ENCODE results near the gene ACTL6A. TPM values are rescaled to one million over a fixed set of nuclear protein-coding genes. Genes with fewer than 3 reads are reported as not detected.
A peak's percentile ranks its signal among the peaks of the same experiment; 100 is the strongest.

ACTL6A gene
- total RNA-seq, 2 donors from 2014 or later: 30.5 to 31.7 TPM

GRCh38 chr3:179546814-179547241 is 15.9 kb upstream of the ACTL6A start:
- peaks cover 21% of the 10 kb centered on the region for H3K27me3 Mint-ChIP-seq
- ATAC-seq (no peak), DNase-seq (no peak)
- H3K4me1 Mint-ChIP-seq: peaks cover 2% of the 10 kb centered on the region
- no peaks in the 10 kb centered on the region for H3K9me3 ChIP-seq (ENCODE audit: control insufficient read depth, low read length, poor library complexity, severe bottlenecking)
- H3K27ac Mint-ChIP-seq: no peak overlapping the region
- no peaks in the 10 kb centered on the region for H3K36me3 Mint-ChIP-seq (ENCODE audit: low read depth)
- H3K4me3 Mint-ChIP-seq: no peak overlapping the region

- Mint-ChIP-seq H3K4me1 (peaks cover 2% of the 10 kb centered on the region), H3K27me3 (peaks cover 12% of the 10 kb centered on the region), H3K27ac (no peak overlapping the region), H3K4me3 (no peak overlapping the region), H3K36me3 (ENCODE audit: low read depth) (no peaks in the 10 kb centered on the region)
- ATAC-seq: no peak
- DNase-seq: no peak
- no peaks in the 10 kb centered on the region for H3K9me3 ChIP-seq (ENCODE audit: control insufficient read depth, low read length, poor library complexity, severe bottlenecking)
These were observed 11.2 kb upstream of the ACTL6A start for GRCh38 chr3:179551349-179552105.

- no peaks in the 10 kb centered on the region for H3K9me3 ChIP-seq (ENCODE audit: control insufficient read depth, low read length, poor library complexity, severe bottlenecking)
- H3K4me1 Mint-ChIP-seq: peaks cover 11% of the 10 kb centered on the region
- no peak overlapping the region for H3K4me3 Mint-ChIP-seq
These were observed 3.9 kb upstream of the ACTL6A start for GRCh38 chr3:179558742-179559364.

GRCh38 chr3:179560791-179561190 is 1.9 kb upstream of the ACTL6A start:
- no peak for DNase-seq
- Mint-ChIP-seq H3K4me1 (peaks cover 23% of the 10 kb centered on the region), H3K36me3 (ENCODE audit: low read depth) (no peaks in the 10 kb centered on the region), H3K4me3 (no peak overlapping the region), H3K27ac (no peak overlapping the region), H3K27me3 (peaks cover 6% of the 10 kb centered on the region)
- no peaks in the 10 kb centered on the region for H3K9me3 ChIP-seq (ENCODE audit: control insufficient read depth, low read length, poor library complexity, severe bottlenecking)
- ATAC-seq: no peak

More at GRCh38 chr3:179558742-179559364, 3.9 kb upstream of the ACTL6A start:
- Mint-ChIP-seq H3K27me3 (peaks cover 6% of the 10 kb centered on the region), H3K36me3 (ENCODE audit: low read depth) (no peaks in the 10 kb centered on the region), H3K27ac (no peak overlapping the region)
- ATAC-seq (no peak), DNase-seq (peak in 1 of 3 donors; percentile 25)

- peak; percentile 59 for ATAC-seq
- Mint-ChIP-seq H3K4me1 (peaks cover 27% of the 10 kb centered on the region), H3K4me3 (peak overlapping the region; percentile 98), H3K27ac (peak overlapping the region; percentile 89), H3K36me3 (ENCODE audit: low read depth) (no peaks in the 10 kb centered on the region), H3K27me3 (no peaks in the 10 kb centered on the region)
- H3K9me3 ChIP-seq (ENCODE audit: control insufficient read depth, low read length, poor library complexity, severe bottlenecking): no peaks in the 10 kb centered on the region
- DNase-seq: peak; percentile 48 to 58 (median 55)
These were observed 601 bp downstream of the ACTL6A start for GRCh38 chr3:179563271-179563783.

GRCh38 chr3:179565496-179565895 is 2.8 kb downstream of the ACTL6A start:
- Mint-ChIP-seq H3K36me3 (ENCODE audit: low read depth) (peaks cover 2% of the 10 kb centered on the region), H3K4me3 (peak overlapping the region; percentile 79), H3K4me1 (peaks cover 33% of the 10 kb centered on the region), H3K27me3 (no peaks in the 10 kb centered on the region), H3K27ac (peak overlapping the region; percentile 96)
- no peak for DNase-seq
- peak; percentile 22 for ATAC-seq
- no peaks in the 10 kb centered on the region for H3K9me3 ChIP-seq (ENCODE audit: control insufficient read depth, low read length, poor library complexity, severe bottlenecking)

GRCh38 chr3:179580992-179581391 is 18.3 kb downstream of the ACTL6A start:
- Mint-ChIP-seq H3K4me1 (peaks cover 7% of the 10 kb centered on the region), H3K27ac (no peak overlapping the region), H3K27me3 (no peaks in the 10 kb centered on the region), H3K36me3 (ENCODE audit: low read depth) (peaks cover 8% of the 10 kb centered on the region), H3K4me3 (no peak overlapping the region)
- peaks cover 2% of the 10 kb centered on the region for H3K9me3 ChIP-seq (ENCODE audit: control insufficient read depth, low read length, poor library complexity, severe bottlenecking)
- ATAC-seq: no peak
- no peak for DNase-seq

DNA sequence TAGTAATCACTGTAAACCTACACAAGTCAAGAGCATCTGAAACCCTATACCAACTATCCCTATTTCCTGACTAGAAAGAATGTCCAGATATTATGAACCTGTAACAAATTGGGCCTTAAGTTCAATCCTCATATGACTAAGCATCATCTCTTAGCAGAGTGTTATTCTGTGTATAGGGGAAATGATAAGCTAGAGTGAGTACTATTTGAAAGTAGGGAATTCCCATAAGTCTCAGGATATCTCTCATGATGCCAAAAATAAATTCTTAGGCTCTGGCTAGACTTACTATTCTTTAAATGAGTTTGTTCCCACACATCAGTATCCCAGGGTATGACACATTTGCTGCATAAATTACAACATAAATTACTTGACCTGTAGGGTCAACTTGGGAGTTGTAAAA is 26.4 kb downstream of the ACTL6A start:
- H3K27me3 Mint-ChIP-seq: no peaks in the 10 kb centered on the region
- H3K4me3 Mint-ChIP-seq: no peak overlapping the region
- ATAC-seq (no peak), DNase-seq (no peak)
- no peak overlapping the region for H3K27ac Mint-ChIP-seq
- H3K36me3 Mint-ChIP-seq (ENCODE audit: low read depth): peaks cover 11% of the 10 kb centered on the region
- H3K9me3 ChIP-seq (ENCODE audit: control insufficient read depth, low read length, poor library complexity, severe bottlenecking): no peaks in the 10 kb centered on the region
- peaks cover 4% of the 10 kb centered on the region for H3K4me1 Mint-ChIP-seq

DNA sequence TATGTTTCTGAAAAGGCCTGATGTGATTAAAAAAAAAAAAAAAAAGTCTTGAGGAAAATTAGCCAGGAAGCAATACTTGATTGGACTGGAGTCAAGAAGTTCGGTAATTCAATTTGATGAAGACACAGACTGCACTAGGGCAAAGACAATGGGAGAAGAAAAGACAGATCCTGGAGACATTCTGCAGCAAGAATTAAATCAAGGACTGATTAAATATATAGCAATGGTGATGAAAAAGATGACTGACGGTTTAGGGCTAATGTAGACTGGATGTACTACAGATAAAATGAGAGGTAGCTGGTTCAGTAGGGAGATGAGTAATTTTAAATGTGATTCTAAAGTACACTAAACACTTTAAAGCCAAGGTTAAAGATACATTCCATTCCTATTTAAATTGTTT is 27.9 kb downstream of the ACTL6A start:
- H3K27ac Mint-ChIP-seq: peak overlapping the region; percentile 75
- H3K36me3 Mint-ChIP-seq (ENCODE audit: low read depth): peaks cover 8% of the 10 kb centered on the region
- H3K9me3 ChIP-seq (ENCODE audit: control insufficient read depth, low read length, poor library complexity, severe bottlenecking): no peaks in the 10 kb centered on the region
- H3K4me3 Mint-ChIP-seq: no peak overlapping the region
- H3K4me1 Mint-ChIP-seq: peaks cover 1% of the 10 kb centered on the region
- ATAC-seq (no peak), DNase-seq (no peak)
- no peaks in the 10 kb centered on the region for H3K27me3 Mint-ChIP-seq

DNA sequence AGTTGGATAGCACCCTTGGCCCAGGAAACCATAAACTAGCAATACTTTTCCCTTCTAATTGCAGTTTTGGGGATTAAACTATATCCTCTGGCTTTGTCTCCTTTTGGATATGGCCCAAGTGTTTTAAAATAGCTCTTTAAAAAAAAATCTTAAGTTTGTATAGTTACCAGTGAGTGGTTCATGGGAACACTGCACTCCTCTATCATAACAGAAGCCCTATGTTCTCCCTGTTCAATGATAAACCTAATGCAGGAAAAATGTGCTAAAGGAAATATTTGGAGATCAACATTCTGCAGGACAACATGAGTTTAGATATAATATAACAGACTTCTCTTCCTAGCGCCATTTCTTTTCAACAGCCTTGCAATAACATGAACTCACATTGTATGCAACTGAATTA is 28.6 kb downstream of the ACTL6A start:
- no peaks in the 10 kb centered on the region for H3K27me3 Mint-ChIP-seq
- no peaks in the 10 kb centered on the region for H3K9me3 ChIP-seq (ENCODE audit: control insufficient read depth, low read length, poor library complexity, severe bottlenecking)
- DNase-seq: no peak
- no peak overlapping the region for H3K4me3 Mint-ChIP-seq
- no peak for ATAC-seq
- no peak overlapping the region for H3K27ac Mint-ChIP-seq
- H3K4me1 Mint-ChIP-seq: no peaks in the 10 kb centered on the region
- peaks cover 7% of the 10 kb centered on the region for H3K36me3 Mint-ChIP-seq (ENCODE audit: low read depth)

GRCh38 chr3:179599531-179599930 is 36.8 kb downstream of the ACTL6A start:
- ATAC-seq: no peak
- H3K4me3 Mint-ChIP-seq: no peak overlapping the region
- H3K36me3 Mint-ChIP-seq (ENCODE audit: low read depth): peaks cover 4% of the 10 kb centered on the region

DNA sequence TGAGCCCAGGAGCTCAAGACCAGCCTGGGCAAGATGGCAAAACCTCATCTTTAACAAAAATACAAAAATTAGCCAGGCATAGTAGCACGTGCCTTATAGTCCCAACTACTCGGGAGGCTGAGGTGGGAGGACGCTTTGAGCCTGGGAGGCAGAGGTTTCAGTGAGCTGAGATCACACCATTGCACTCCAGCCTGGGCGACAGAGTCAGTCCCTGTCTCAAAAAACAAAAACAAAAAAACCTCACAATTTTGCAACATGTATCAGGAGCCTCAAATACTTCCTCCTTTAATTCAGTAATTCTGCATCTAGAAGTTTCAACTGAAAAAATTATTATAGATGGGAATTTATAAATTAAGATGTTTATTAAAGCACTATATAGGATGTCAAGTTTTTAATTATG is 40.6 kb downstream of the ACTL6A start:
- H3K9me3 ChIP-seq (ENCODE audit: control insufficient read depth, low read length, poor library complexity, severe bottlenecking): no peaks in the 10 kb centered on the region
- ATAC-seq (no peak), DNase-seq (no peak)
- H3K4me3 Mint-ChIP-seq: no peak overlapping the region
- no peak overlapping the region for H3K27ac Mint-ChIP-seq
- peaks cover 10% of the 10 kb centered on the region for H3K36me3 Mint-ChIP-seq (ENCODE audit: low read depth)
- H3K4me1 Mint-ChIP-seq: peaks cover 25% of the 10 kb centered on the region
- no peaks in the 10 kb centered on the region for H3K27me3 Mint-ChIP-seq

More at GRCh38 chr3:179599531-179599930, 36.8 kb downstream of the ACTL6A start:
- no peak overlapping the region for H3K27ac Mint-ChIP-seq
- no peaks in the 10 kb centered on the region for H3K9me3 ChIP-seq (ENCODE audit: control insufficient read depth, low read length, poor library complexity, severe bottlenecking)
- peaks cover 8% of the 10 kb centered on the region for H3K4me1 Mint-ChIP-seq
- H3K27me3 Mint-ChIP-seq: no peaks in the 10 kb centered on the region
- DNase-seq: no peak

DNA sequence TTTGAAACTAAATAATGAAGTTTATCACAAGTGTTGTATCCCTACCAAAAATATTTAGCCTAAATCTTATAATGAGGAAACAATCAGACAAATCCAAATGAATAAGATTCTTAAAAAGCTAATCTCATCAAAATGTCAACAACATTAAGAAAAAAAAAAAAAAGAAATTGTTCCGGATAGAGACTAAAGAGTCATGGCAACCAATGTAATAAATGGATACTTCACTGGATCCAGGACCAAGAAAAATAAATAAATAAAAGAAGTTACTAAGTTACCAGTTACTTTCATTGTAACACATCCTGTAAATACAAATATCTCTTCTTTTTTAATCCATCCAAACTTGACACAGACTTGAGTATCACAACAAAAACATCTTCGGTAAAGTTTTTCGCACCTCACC is 41.1 kb downstream of the ACTL6A start:
- ATAC-seq: no peak
- Mint-ChIP-seq H3K4me1 (peaks cover 27% of the 10 kb centered on the region), H3K27me3 (no peaks in the 10 kb centered on the region), H3K36me3 (ENCODE audit: low read depth) (peaks cover 10% of the 10 kb centered on the region), H3K27ac (peak overlapping the region; percentile 100), H3K4me3 (peak overlapping the region; percentile 100)
- DNase-seq: no peak
- no peaks in the 10 kb centered on the region for H3K9me3 ChIP-seq (ENCODE audit: control insufficient read depth, low read length, poor library complexity, severe bottlenecking)
